MCF 10A (cell line): ENCODE results near the gene CYB5D1. TPM values are rescaled to one million over a fixed set of nuclear protein-coding genes. Genes with fewer than 3 reads are reported as not detected.

Source experiments
- BruUV-seq: library from RNA; stranded (reverse); fragments of 400-500 nt; replicated peaks from 2 replicates; lab custom pipeline; 2021; lab: Mats Ljungman, UMichigan
- CTCF ChIA-PET: fragments of 300-600 bp; sonication (Branson Sonifier 250); formaldehyde crosslinking; extraction: SDS; loops from one replicate; lab custom pipeline; 2021; ENCODE audit warnings: antibody characterized with exemption, inconsistent platforms; lab: Yijun Ruan, JAX
- POLR2A ChIA-PET: fragments of 300-600, 350-650 bp; sonication (Branson Sonifier 250); formaldehyde crosslinking; extraction: SDS; loops from one replicate; lab custom pipeline; 2020; ENCODE audit warnings: antibody characterized with exemption, inconsistent platforms; lab: Yijun Ruan, JAX
- DNase-seq: peaks from one replicate; pipeline ENCODE4 v3.0.0-alpha.2; 2018; ENCODE audit not compliant: unreplicated experiment
- H3K27ac Mint-ChIP-seq: one replicate; pipeline ENCODE4 v1.8.0; 2022; ENCODE audit warnings: mild to moderate bottlenecking, low read depth, mixed read lengths; ENCODE audit not compliant: unreplicated experiment
- H3K27me3 Mint-ChIP-seq: one replicate; pipeline ENCODE4 v1.8.0; 2022; ENCODE audit warnings: mixed read lengths; ENCODE audit not compliant: insufficient read depth, unreplicated experiment
- H3K36me3 Mint-ChIP-seq: one replicate; pipeline ENCODE4 v1.8.0; 2022; ENCODE audit warnings: mild to moderate bottlenecking, moderate library complexity, mixed read lengths; ENCODE audit not compliant: insufficient read depth, unreplicated experiment
- H3K4me1 Mint-ChIP-seq: one replicate; pipeline ENCODE4 v1.8.0; 2022; ENCODE audit warnings: mixed read lengths; ENCODE audit not compliant: insufficient read depth, unreplicated experiment
- H3K4me3 Mint-ChIP-seq: one replicate; pipeline ENCODE4 v1.8.0; 2022; ENCODE audit warnings: mild to moderate bottlenecking, moderate library complexity, mixed read lengths; ENCODE audit not compliant: unreplicated experiment
- H3K9me3 Mint-ChIP-seq: one replicate; pipeline ENCODE4 v1.8.0; 2022; ENCODE audit warnings: mixed read lengths; ENCODE audit not compliant: unreplicated experiment
- intact Hi-C: fragments of 100-400 bp; cut with micrococcal nuclease; formaldehyde crosslinking; loops from 2 replicates; pipeline ENCODE4 v1.14.1; 2022
- total RNA-seq: library from RNA; stranded (reverse); gene quantifications from 2 replicates; pipeline ENCODE4 v1.2.3, GENCODE V29; 2022
- TF ChIP-seq, protein P1 (sequence below): fragments of 200-600 bp; IDR thresholded peaks from one replicate; pipeline ENCODE4 v1.8.0; 2022; ENCODE audit warnings: antibody characterized with exemption, mild to moderate bottlenecking; ENCODE audit not compliant: unreplicated experiment

Gene CYB5D1
- total RNA-seq, 1 experiment from 2014 or later = 23.1 TPM

DNA sequence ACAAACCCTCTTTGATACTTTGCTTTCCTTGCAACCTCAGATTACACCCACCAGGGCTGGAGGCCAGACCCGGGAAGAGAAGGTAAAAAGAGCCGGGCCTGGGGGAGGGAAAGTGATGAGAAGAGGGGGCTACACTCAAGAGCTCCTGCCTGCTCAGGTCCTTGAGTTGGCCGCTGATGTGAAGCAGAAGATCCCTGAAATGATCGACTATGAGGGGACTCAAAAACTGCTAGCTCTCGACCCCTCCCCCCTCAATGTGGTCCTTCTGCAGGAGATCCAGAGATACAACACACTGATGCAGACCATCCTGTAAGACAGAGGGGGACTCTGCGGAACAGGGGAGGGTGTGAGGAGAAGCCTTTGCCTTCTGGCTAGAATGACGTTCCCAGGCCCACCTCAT lies 26.6 kb upstream of the CYB5D1 start:
- ChIA-PET POLR2A (no interaction called here), CTCF (interaction anchor here (0.6 to 4.3 kb wide), 5 partner anchors 9 to 88 kb away, joined by 3 to 36 read pairs (median 3); no protein-coding TSS in a partner anchor)
- no peak overlapping the region for H3K27ac Mint-ChIP-seq
- no peak for DNase-seq
- H3K36me3 Mint-ChIP-seq = no peaks in the 10 kb centered on the region
- no peaks in the 10 kb centered on the region for H3K9me3 Mint-ChIP-seq
- no peak overlapping the region for H3K4me3 Mint-ChIP-seq
- TF ChIP-seq, protein P1, sequence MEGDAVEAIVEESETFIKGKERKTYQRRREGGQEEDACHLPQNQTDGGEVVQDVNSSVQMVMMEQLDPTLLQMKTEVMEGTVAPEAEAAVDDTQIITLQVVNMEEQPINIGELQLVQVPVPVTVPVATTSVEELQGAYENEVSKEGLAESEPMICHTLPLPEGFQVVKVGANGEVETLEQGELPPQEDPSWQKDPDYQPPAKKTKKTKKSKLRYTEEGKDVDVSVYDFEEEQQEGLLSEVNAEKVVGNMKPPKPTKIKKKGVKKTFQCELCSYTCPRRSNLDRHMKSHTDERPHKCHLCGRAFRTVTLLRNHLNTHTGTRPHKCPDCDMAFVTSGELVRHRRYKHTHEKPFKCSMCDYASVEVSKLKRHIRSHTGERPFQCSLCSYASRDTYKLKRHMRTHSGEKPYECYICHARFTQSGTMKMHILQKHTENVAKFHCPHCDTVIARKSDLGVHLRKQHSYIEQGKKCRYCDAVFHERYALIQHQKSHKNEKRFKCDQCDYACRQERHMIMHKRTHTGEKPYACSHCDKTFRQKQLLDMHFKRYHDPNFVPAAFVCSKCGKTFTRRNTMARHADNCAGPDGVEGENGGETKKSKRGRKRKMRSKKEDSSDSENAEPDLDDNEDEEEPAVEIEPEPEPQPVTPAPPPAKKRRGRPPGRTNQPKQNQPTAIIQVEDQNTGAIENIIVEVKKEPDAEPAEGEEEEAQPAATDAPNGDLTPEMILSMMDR = no peak
- BruUV-seq = no TSS peak
- peaks cover 10% of the 10 kb centered on the region for H3K4me1 Mint-ChIP-seq
- peaks cover 10% of the 10 kb centered on the region for H3K27me3 Mint-ChIP-seq
- intact Hi-C loops = no loop called here

DNA sequence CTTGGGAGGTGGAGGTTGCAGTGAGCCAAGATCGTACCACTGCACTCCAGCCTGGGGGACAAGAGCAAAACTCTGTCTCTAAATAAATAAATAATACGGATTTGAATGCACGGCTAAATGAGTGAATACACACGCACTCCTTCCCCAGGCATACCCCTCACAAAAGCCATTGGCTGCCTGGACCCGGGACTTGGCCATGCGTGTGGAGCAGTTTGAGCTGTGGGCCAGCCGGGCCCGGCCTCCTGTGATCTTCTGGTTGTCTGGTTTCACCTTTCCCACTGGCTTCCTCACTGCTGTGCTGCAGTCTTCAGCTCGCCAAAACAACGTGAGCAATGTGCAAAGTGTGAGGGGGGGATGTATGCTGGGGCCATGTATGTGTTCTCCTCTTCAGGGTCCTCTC lies 25.4 kb upstream of the CYB5D1 start:
- ChIA-PET POLR2A (interaction anchor here (1.3 to 6.6 kb wide), 3 partner anchors 11 to 24 kb away, joined by 6 to 70 read pairs (median 21); partner anchors contain the start of genes CYB5D1, NAA38 and TMEM88), CTCF (interaction anchor here (0.7 to 4.3 kb wide), 5 partner anchors 10 to 196 kb away, joined by 3 to 36 read pairs (median 8); partner anchors contain the start of gene NAA38)
- TF ChIP-seq, protein P1 = no peak
- Mint-ChIP-seq H3K4me1 (peaks cover 22% of the 10 kb centered on the region), H3K27me3 (peaks cover 10% of the 10 kb centered on the region), H3K9me3 (no peaks in the 10 kb centered on the region), H3K36me3 (peaks cover 1% of the 10 kb centered on the region), H3K4me3 (no peak overlapping the region), H3K27ac (no peak overlapping the region)
- no TSS peak for BruUV-seq
- intact Hi-C loops = no loop called here
- no peak for DNase-seq

DNA sequence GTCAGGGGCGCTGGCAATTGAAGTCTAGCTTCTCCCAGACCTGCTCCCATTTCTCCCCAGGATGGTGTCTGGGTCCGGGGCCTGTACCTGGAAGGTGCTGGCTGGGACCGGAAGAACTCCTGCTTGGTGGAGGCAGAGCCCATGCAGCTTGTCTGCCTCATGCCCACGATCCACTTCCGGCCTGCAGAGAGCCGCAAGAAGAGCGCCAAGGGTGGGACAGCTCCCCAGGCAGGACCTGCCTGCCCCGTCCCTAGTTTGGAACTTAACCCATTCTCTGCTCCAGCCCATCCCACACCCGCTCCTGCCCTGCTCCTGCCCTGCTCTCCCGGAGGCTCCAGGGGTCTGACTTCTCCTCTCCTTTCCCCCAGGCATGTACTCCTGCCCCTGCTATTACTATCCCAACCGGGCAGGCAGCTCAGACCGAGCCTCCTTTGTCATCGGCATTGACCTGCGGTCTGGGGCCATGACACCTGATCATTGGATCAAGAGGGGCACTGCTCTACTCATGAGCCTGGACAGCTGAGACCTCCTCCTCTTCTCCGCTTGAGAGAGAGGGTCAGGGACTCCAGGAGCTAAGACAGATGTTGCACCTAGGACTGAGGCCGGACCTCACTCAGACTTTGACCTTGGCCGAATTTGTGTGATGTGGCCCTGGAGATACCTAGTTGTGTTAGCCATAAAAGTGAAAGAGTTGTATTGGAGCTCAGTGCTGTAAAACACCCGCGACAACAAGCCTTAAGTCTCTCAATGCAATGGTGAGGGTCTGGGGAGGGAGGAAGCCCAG lies 24.6 kb upstream of the CYB5D1 start:
- H3K4me3 Mint-ChIP-seq = peak overlapping the region; percentile 89
- BruUV-seq = no TSS peak
- H3K36me3 Mint-ChIP-seq = peaks cover 6% of the 10 kb centered on the region
- H3K27ac Mint-ChIP-seq = peak overlapping the region; percentile 99
- intact Hi-C loops = no loop called here
- ChIA-PET POLR2A (interaction anchor here (0.6 to 6.6 kb wide), 14 partner anchors 8 to 140 kb away, joined by 3 to 97 read pairs (median 6); partner anchors contain the start of genes CNTROB, CYB5D1, NAA38 and TMEM88), CTCF (interaction anchor here (0.6 to 4.3 kb wide), 13 partner anchors 8 to 90 kb away, joined by 3 to 36 read pairs (median 5); partner anchors contain the start of gene NAA38)
- TF ChIP-seq, protein P1 = no peak
- H3K4me1 Mint-ChIP-seq = peaks cover 27% of the 10 kb centered on the region
- H3K9me3 Mint-ChIP-seq = no peaks in the 10 kb centered on the region
- no peak for DNase-seq
- H3K27me3 Mint-ChIP-seq = peaks cover 10% of the 10 kb centered on the region
